ENCODE results near the gene GLIS1. TPM values are rescaled to one million over a fixed set of nuclear protein-coding genes. Genes with fewer than 3 reads are reported as not detected.

GLIS1 gene
- total and polyA plus RNA-seq, 3 experiments from 2014 or later, result 0.18 TPM; not detected in 2

DNA sequence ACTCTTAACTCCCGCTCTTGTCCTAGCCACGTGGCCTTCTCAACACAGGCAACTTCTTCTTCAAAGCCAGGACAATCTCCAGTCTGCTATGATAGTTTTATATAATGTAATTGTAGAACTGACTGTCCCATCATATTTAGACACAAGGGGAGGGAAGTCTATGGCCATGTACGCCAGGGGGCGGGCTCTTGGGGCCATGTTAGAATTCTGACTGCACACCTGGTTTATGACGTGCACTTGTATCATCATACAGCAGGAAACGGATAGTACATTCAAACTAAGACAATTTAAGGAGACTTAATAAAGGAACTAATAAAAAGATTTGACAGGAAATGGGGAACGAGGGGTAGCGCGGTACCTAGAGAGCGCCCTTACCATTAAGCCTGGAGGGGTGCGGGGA, 258.3 kb downstream of the GLIS1 start:
- Histone ChIP-seq H3K27me3 (ENCODE audit: insufficient read depth, low read length, poor library complexity, severe bottlenecking) (no peaks in the 10 kb centered on the region), H3K4me1 (ENCODE audit: insufficient read depth, low read length) (no peaks in the 10 kb centered on the region), H3K4me3 (ENCODE audit: low read length) (no peak overlapping the region), H3K9me3 (ENCODE audit: low read length) (no peaks in the 10 kb centered on the region), H3K27ac (ENCODE audit: low read depth, low read length) (no peak overlapping the region), H3K36me3 (ENCODE audit: insufficient read depth, low read length) (no peaks in the 10 kb centered on the region)
- no peaks in the 10 kb centered on the region for H3K36me3 Mint-ChIP-seq
- H3K9me3 Mint-ChIP-seq, result peaks cover 0 to 3% (median 0%) of the 10 kb centered on the region in 5 donors
- H3K4me3 Mint-ChIP-seq, result no peak overlapping the region
- CTCF ChIA-PET, result interaction anchor here (0.8 kb wide), 1 partner anchor 67 kb away, joined by 3 read pairs; no protein-coding TSS in a partner anchor
- POLR2A ChIA-PET, result no interaction called here
- H3K27me3 Mint-ChIP-seq, result peaks cover 3 to 25% of the 10 kb centered on the region in 2 donors
- peaks cover 0 to 7% (median 6%) of the 10 kb centered on the region in 3 donors for H3K4me1 Mint-ChIP-seq
- peak overlapping the region in 1 of 8 donors; percentile 50 for H3K27ac Mint-ChIP-seq
- DNase-seq, result no peak

DNA sequence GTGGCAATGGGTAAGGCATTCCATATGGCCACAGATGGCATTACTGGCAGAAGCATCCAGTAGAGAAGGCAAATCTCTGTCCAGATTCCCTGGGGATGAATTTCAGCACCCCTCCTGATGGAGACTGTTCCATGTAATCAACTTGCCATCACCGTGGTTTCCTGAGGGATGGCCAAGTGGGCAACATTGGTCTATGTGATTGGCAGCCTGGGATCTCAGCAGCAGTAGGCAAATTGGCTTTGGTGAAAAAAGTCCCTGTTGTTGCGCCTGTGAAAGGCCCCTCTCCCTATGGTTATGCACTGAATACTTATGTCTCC, 260.5 kb downstream of the GLIS1 start:
- no peak overlapping the region for H3K4me3 Mint-ChIP-seq
- no peak overlapping the region for H3K27ac Mint-ChIP-seq
- H3K4me3 ChIP-seq (ENCODE audit: low read length), result no peak overlapping the region
- no peaks in the 10 kb centered on the region for H3K36me3 Mint-ChIP-seq
- H3K27me3 Mint-ChIP-seq, result peaks cover 3 to 7% of the 10 kb centered on the region in 2 donors
- H3K27ac ChIP-seq (ENCODE audit: low read depth, low read length), result no peak overlapping the region
- no peaks in the 10 kb centered on the region for H3K27me3 ChIP-seq (ENCODE audit: insufficient read depth, low read length, poor library complexity, severe bottlenecking)
- H3K9me3 Mint-ChIP-seq, result peaks cover 0 to 3% (median 0%) of the 10 kb centered on the region in 5 donors
- DNase-seq, result no peak
- no peaks in the 10 kb centered on the region for H3K4me1 ChIP-seq (ENCODE audit: insufficient read depth, low read length)
- no peaks in the 10 kb centered on the region for H3K4me1 Mint-ChIP-seq
- POLR2A ChIA-PET, result no interaction called here
- H3K36me3 ChIP-seq (ENCODE audit: insufficient read depth, low read length), result no peaks in the 10 kb centered on the region
- no peaks in the 10 kb centered on the region for H3K9me3 ChIP-seq (ENCODE audit: low read length)
- CTCF ChIA-PET, result interaction anchor here (0.8 to 1.6 kb wide), 3 partner anchors 85 to 200 kb away, joined by 3 to 4 read pairs (median 3); no protein-coding TSS in a partner anchor

DNA sequence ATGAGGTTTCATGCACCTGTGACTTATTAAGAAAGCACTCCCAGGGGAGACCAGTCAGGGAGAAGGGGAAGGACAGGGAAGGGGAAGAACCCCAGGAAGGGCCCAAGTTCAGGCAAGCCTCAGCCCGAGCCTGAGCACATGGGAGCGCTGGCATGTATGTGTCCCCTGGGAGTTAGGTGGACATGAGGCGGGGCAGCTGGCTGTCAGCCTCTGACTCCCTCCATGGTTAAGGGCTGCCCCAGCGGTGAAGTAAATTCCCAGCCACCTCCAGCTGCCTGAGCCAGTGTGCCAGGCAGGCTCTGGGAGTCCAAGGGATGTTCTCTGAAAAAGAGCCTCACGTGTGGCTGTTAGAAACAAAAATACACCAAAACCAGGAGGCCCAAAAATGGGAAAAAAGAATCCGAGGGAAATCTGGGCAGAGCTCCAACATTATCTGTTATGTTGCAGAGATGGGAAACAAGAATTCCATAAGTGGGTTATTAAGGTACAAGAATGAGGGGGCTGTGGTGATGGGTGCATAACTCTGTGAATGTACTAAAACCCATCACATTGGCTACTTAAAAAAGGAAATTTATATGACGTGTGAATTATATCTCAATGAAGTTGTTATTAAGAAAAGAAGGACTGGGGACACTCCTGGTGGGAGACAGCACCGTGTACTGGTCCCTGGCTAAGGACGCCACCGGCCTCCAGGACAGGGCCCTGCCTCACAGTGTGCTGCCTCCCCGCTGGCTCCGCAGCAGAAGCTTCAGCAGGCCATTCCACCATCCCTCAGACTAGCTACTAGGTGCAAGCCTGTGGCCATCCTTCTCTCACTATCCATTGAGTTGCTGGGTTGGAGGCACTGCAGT, 261.1 kb downstream of the GLIS1 start:
- H3K4me3 ChIP-seq (ENCODE audit: low read length), result no peak overlapping the region
- Mint-ChIP-seq H3K4me3 (peak overlapping the region in 1 of 7 donors; percentile 48), H3K9me3 (peaks cover 0 to 3% (median 0%) of the 10 kb centered on the region in 5 donors), H3K36me3 (no peaks in the 10 kb centered on the region), H3K27me3 (peaks cover 3 to 7% of the 10 kb centered on the region in 2 donors), H3K27ac (no peak overlapping the region), H3K4me1 (no peaks in the 10 kb centered on the region)
- no peaks in the 10 kb centered on the region for H3K36me3 ChIP-seq (ENCODE audit: insufficient read depth, low read length)
- POLR2A ChIA-PET, result no interaction called here
- H3K9me3 ChIP-seq (ENCODE audit: low read length), result no peaks in the 10 kb centered on the region
- H3K27me3 ChIP-seq (ENCODE audit: insufficient read depth, low read length, poor library complexity, severe bottlenecking), result no peaks in the 10 kb centered on the region
- H3K27ac ChIP-seq (ENCODE audit: low read depth, low read length), result no peak overlapping the region
- CTCF ChIA-PET, result interaction anchor here (1.1 to 1.6 kb wide), 2 partner anchors 85 to 199 kb away, joined by 3 to 4 read pairs; no protein-coding TSS in a partner anchor
- no peak for DNase-seq
- no peaks in the 10 kb centered on the region for H3K4me1 ChIP-seq (ENCODE audit: insufficient read depth, low read length)

DNA sequence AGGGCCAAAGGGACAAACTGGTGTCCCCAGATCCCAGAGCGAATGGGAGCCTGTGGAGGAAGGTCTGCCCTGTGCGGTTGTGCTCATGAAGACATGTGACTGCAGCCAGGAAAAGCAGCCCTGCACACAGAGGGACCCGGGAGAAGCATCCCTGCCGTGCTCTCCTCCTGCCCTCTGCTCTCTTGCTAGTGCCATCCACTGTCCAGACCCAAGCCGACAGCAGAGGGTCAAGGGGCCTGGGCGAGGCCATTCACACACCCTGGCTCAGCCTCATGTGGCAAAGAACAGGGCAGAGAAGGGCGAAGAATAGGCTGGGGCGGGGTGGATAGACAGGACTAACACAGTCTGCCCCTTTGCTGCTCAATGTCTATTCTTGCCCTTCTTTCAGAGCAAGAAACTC, 262.4 kb downstream of the GLIS1 start:
- Mint-ChIP-seq H3K4me3 (no peak overlapping the region), H3K27me3 (peaks cover 0 to 3% of the 10 kb centered on the region in 2 donors), H3K27ac (no peak overlapping the region), H3K9me3 (peaks cover 0 to 3% (median 0%) of the 10 kb centered on the region in 5 donors), H3K36me3 (no peaks in the 10 kb centered on the region), H3K4me1 (no peaks in the 10 kb centered on the region)
- CTCF ChIA-PET, result no interaction called here
- no peak overlapping the region for H3K27ac ChIP-seq (ENCODE audit: low read depth, low read length)
- no peaks in the 10 kb centered on the region for H3K9me3 ChIP-seq (ENCODE audit: low read length)
- H3K27me3 ChIP-seq (ENCODE audit: insufficient read depth, low read length, poor library complexity, severe bottlenecking), result no peaks in the 10 kb centered on the region
- no peak for DNase-seq
- H3K36me3 ChIP-seq (ENCODE audit: insufficient read depth, low read length), result no peaks in the 10 kb centered on the region
- no peak overlapping the region for H3K4me3 ChIP-seq (ENCODE audit: low read length)
- H3K4me1 ChIP-seq (ENCODE audit: insufficient read depth, low read length), result no peaks in the 10 kb centered on the region
- POLR2A ChIA-PET, result no interaction called here

DNA sequence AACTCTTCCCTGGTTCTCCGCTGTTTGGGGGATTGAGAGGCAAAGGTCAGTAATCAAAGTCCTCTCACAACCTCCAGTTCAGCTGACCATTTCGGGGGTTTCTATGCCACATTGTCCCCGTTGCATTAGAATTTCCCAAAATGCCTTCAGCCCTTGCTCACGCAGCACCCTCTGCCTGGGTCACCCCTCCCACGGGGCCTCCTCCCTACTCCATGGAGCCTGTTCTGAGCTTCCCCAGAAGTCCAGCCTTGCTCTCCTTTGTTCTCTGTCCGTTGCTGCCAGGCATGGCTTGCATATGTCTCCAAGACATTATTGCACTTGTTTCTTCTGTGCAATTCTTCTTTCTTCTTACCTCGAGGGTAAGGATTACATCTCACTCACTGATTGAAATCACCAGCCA, 263.3 kb downstream of the GLIS1 start:
- Histone ChIP-seq H3K27me3 (ENCODE audit: insufficient read depth, low read length, poor library complexity, severe bottlenecking) (no peaks in the 10 kb centered on the region), H3K4me1 (ENCODE audit: insufficient read depth, low read length) (no peaks in the 10 kb centered on the region), H3K4me3 (ENCODE audit: low read length) (no peak overlapping the region), H3K9me3 (ENCODE audit: low read length) (no peaks in the 10 kb centered on the region), H3K27ac (ENCODE audit: low read depth, low read length) (no peak overlapping the region), H3K36me3 (ENCODE audit: insufficient read depth, low read length) (no peaks in the 10 kb centered on the region)
- Mint-ChIP-seq H3K36me3 (no peaks in the 10 kb centered on the region), H3K4me1 (no peaks in the 10 kb centered on the region), H3K27me3 (peaks cover 0 to under 1% of the 10 kb centered on the region in 2 donors), H3K4me3 (no peak overlapping the region), H3K9me3 (peaks cover 0 to 3% (median 0%) of the 10 kb centered on the region in 5 donors), H3K27ac (peak overlapping the region in 1 of 8 donors; percentile 2)
- CTCF ChIA-PET, result interaction anchor here (1.1 kb wide), 1 partner anchor 83 kb away, joined by 3 read pairs; no protein-coding TSS in a partner anchor
- POLR2A ChIA-PET, result no interaction called here
- no peak for DNase-seq

DNA sequence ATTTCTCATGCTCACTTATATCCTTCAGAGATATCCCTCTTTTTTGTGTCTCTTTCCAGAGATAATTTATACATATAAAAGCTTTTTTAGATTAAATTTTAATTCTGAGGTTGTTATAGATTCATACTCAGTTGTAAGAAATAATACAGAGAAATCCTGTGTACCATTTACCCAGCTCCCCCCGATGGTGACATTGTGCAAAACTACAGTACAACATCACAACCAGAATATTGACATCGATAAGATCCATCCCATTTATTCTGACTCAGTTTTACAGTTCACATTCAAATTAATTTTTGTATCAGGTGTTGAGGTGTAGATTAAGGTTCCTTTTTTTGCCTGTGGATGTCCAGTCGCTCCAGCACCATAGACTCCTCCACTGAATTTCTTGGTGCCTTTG, 265.5 kb downstream of the GLIS1 start:
- no peak for DNase-seq
- Mint-ChIP-seq H3K27me3 (peaks cover 0 to 1% of the 10 kb centered on the region in 2 donors), H3K4me1 (no peaks in the 10 kb centered on the region), H3K27ac (peak overlapping the region in 1 of 8 donors; percentile 43), H3K4me3 (no peak overlapping the region), H3K9me3 (no peaks in the 10 kb centered on the region), H3K36me3 (no peaks in the 10 kb centered on the region)
- Histone ChIP-seq H3K36me3 (ENCODE audit: insufficient read depth, low read length) (no peaks in the 10 kb centered on the region), H3K4me3 (ENCODE audit: low read length) (no peak overlapping the region), H3K27me3 (ENCODE audit: insufficient read depth, low read length, poor library complexity, severe bottlenecking) (no peaks in the 10 kb centered on the region), H3K27ac (ENCODE audit: low read depth, low read length) (no peak overlapping the region), H3K4me1 (ENCODE audit: insufficient read depth, low read length) (no peaks in the 10 kb centered on the region), H3K9me3 (ENCODE audit: low read length) (no peaks in the 10 kb centered on the region)
- POLR2A ChIA-PET, result interaction anchor here (0.7 kb wide), 1 partner anchor 1009 kb away, joined by 3 read pairs; no protein-coding TSS in a partner anchor
- CTCF ChIA-PET, result interaction anchor here (1.0 to 4.5 kb wide), 3 partner anchors 65 to 194 kb away, joined by 4 to 20 read pairs (median 6); no protein-coding TSS in a partner anchor

DNA sequence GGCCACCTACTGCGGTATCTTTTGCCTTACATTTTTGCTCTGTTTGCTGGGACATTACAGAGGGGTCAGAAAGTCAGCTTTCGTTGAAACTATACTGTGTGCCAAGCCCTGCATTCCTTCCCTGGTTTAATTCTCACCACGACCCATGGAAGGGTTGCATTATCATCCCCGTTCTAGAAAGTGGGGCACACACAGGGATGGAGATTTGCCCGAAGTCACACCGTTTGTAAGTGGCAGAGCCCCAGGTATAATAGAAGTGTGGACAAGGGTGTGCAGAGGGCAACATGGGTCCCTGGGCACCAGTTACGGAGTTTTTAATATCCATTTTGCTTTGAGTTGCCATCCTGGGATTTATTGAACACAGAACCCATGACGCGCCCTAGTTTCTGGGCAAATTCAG, 268.0 kb downstream of the GLIS1 start:
- H3K4me3 ChIP-seq (ENCODE audit: low read length), result no peak overlapping the region
- no peaks in the 10 kb centered on the region for H3K9me3 ChIP-seq (ENCODE audit: low read length)
- no peaks in the 10 kb centered on the region for H3K4me1 ChIP-seq (ENCODE audit: insufficient read depth, low read length)
- ChIA-PET POLR2A (no interaction called here), CTCF (interaction anchor here (4.5 kb wide), 1 partner anchor 192 kb away, joined by 20 read pairs; no protein-coding TSS in a partner anchor)
- Mint-ChIP-seq H3K9me3 (no peaks in the 10 kb centered on the region), H3K27ac (no peak overlapping the region), H3K36me3 (no peaks in the 10 kb centered on the region), H3K27me3 (peaks cover 0 to 1% of the 10 kb centered on the region in 2 donors), H3K4me1 (peaks cover 0 to 2% (median 0%) of the 10 kb centered on the region in 3 donors), H3K4me3 (no peak overlapping the region)
- no peaks in the 10 kb centered on the region for H3K36me3 ChIP-seq (ENCODE audit: insufficient read depth, low read length)
- no peak overlapping the region for H3K27ac ChIP-seq (ENCODE audit: low read depth, low read length)
- H3K27me3 ChIP-seq (ENCODE audit: insufficient read depth, low read length, poor library complexity, severe bottlenecking), result no peaks in the 10 kb centered on the region
- no peak for DNase-seq

DNA sequence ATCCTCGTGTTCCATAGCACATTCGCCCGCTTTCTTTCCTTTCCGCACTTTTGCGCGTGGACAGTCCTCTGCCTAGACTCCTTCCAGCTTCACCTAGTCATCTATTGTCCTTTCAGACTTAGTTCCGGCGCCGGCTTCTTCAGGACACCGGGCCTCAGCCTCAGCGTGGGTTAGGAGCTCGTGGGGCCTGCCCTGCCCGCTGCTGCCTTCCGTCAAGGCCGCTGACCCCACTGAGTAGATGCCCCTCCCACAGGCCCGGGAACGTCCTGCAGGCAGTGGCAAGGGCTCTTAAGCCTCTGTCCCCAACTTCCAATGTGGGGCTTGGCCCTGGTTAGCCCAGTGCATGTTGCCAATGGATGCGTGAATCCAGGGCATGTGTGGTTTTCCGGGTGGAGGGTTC, 268.4 kb downstream of the GLIS1 start:
- CTCF ChIA-PET, result no interaction called here
- Histone ChIP-seq H3K9me3 (ENCODE audit: low read length) (no peaks in the 10 kb centered on the region), H3K4me1 (ENCODE audit: insufficient read depth, low read length) (no peaks in the 10 kb centered on the region), H3K27ac (ENCODE audit: low read depth, low read length) (no peak overlapping the region), H3K4me3 (ENCODE audit: low read length) (no peak overlapping the region), H3K36me3 (ENCODE audit: insufficient read depth, low read length) (no peaks in the 10 kb centered on the region), H3K27me3 (ENCODE audit: insufficient read depth, low read length, poor library complexity, severe bottlenecking) (no peaks in the 10 kb centered on the region)
- H3K36me3 Mint-ChIP-seq, result no peaks in the 10 kb centered on the region
- peaks cover 0 to 2% (median 0%) of the 10 kb centered on the region in 3 donors for H3K4me1 Mint-ChIP-seq
- H3K4me3 Mint-ChIP-seq, result no peak overlapping the region
- peaks cover 0 to 1% of the 10 kb centered on the region in 2 donors for H3K27me3 Mint-ChIP-seq
- POLR2A ChIA-PET, result no interaction called here
- no peaks in the 10 kb centered on the region for H3K9me3 Mint-ChIP-seq
- DNase-seq, result no peak
- no peak overlapping the region for H3K27ac Mint-ChIP-seq
